Measurements from ENCODE around the gene TNFRSF12A.

Gene TNFRSF12A

DNA sequence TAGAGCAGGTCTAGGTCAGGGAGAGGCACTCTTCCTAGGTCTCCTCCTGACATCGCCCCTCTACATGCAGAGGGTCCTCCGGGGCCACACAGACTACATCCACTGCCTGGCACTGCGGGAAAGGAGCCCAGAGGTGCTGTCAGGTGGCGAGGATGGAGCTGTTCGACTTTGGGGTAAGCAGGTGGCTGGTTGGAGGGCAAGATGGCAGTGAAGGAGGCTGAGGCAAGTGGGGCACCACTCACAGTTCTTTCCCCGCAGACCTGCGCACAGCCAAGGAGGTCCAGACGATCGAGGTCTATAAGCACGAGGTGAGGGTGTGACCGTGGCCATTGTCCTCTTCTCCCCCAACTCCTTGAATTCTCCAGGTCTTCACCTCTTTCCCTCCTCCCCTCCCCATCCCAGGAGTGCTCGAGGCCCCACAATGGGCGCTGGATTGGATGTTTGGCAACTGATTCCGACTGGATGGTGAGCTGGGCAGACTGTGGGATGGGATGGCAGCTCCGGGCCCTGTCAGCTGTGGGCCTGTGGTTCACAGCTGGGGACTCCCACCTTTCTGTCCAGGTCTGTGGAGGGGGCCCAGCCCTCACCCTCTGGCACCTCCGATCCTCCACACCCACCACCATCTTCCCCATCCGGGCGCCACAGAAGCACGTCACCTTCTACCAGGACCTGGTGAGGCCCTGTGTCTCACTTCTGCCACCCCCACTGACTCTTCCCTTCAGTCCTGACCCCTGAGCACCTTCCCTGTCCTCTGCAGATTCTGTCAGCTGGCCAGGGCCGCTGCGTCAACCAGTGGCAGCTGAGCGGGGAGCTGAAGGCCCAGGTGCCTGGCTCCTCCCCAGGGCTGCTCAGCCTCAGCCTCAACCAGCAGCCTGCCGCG is 6.7 kb downstream of the TNFRSF12A start:
- DNase-seq (ENCODE audit: low read depth): no peak

DNA sequence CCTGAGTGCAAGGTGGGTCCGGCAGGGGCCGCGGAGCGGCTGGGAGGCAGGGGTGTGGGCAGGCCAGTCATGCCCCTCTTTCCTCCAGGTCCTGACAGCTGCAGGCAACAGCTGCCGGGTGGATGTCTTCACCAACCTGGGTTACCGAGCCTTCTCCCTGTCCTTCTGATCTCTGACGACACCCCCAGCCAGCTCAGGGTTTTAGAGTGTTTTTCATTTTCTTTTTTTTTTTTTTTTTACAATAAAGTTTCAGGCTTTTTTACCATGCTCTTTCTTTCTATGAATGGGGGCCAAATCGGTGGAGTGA is 7.3 kb downstream of the TNFRSF12A start:
- DNase-seq (ENCODE audit: low read depth): no peak

- DNase-seq (ENCODE audit: low read depth): peak; percentile 73
Measured at GRCh38 chr16:3027983-3028715, 8.0 kb downstream of the TNFRSF12A start.

DNA sequence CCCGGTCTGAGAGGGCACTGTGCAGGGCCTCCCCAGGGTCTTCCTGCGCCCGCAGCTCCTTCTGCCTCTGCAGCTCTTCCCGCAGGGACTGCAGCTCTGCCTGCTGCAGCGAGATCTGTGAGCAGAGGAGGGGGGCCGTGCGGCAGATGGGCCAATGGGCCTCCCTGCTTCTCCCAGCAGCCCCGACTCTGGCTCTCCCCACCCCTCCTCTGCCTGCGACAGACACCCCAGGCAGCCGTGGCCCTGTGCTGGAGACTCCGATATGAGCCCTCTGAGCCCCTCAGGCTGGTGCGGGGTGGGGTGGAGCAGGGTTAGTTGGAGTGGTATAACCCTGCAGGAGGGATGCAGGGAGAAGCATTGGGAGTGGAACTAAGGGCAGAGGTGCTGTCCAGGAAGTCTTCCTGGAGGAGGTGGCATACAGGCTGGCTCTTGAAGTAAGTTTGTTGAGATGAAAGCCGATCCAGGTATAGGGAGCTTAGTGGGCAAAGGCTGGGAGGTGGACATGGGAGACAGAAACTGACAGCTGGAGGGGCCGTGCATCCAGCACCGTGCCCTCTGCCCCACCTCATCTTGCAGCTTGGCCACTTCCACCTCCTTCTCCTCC is 8.7 kb downstream of the TNFRSF12A start:
- DNase-seq (ENCODE audit: low read depth): no peak

- DNase-seq (ENCODE audit: low read depth): peak; percentile 56
Measured at GRCh38 chr16:3029491-3030221, 9.5 kb downstream of the TNFRSF12A start.

- DNase-seq (ENCODE audit: low read depth): no peak
Measured at GRCh38 chr16:3030222-3031212, 10.3 kb downstream of the TNFRSF12A start.

DNA sequence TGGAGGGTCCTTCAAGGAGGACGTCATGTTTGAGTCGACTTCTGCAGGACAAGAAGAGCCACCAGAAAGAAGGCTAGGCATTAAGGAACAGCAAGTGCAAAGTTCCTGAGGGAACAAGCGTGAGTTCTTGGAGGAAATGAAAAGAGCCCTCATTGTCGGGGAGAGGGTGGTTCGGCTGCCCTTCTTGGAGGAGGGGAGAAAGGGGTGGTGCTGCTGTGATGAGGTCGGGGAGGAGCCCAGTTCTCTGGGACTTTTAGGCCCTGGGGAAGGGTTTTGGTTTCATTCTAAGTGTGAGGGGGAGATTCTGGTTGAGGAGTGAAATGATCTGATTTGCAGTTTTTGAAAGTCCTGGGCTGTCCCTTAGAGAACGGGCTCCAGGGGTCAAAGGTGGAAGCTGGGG is 12.5 kb downstream of the TNFRSF12A start:
- DNase-seq (ENCODE audit: low read depth): no peak

DNA sequence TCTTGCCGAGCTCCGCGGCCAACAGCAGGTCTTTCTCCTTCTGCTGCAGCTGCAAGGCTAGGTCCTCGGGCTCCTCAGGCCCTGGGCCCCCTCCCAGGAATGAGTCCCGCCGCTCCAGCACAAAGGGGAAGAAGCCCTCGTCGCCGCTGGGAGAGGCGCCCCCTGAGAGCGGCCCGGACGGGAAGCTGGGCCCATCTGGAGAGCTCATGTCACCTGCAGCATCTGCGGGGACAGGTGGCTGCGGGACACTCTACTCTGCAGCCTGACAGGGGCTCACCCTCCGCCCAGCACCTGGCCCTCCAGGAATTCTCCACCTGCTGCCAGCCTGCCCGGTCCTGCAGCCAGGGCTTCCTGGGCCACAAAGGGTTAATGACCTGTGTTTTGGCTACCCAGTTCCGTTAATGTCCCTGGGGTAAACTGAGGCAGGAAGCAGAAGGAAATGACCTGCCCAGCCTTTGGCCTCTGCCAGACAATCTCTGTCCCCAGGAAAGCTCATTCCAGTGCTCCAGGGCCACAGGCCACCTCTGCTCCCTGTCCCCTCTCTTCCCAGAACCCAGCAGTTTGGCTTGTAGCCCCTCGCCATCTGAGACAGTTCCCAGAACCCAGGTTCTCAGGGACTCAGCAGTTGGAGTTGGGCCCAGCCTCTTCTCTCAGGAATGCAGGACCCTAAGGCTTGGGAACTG is 15.3 kb downstream of the TNFRSF12A start:
- DNase-seq (ENCODE audit: low read depth): no peak

- DNase-seq (ENCODE audit: low read depth): no peak
Measured at GRCh38 chr16:3035972-3036725, 16.0 kb downstream of the TNFRSF12A start.

DNA sequence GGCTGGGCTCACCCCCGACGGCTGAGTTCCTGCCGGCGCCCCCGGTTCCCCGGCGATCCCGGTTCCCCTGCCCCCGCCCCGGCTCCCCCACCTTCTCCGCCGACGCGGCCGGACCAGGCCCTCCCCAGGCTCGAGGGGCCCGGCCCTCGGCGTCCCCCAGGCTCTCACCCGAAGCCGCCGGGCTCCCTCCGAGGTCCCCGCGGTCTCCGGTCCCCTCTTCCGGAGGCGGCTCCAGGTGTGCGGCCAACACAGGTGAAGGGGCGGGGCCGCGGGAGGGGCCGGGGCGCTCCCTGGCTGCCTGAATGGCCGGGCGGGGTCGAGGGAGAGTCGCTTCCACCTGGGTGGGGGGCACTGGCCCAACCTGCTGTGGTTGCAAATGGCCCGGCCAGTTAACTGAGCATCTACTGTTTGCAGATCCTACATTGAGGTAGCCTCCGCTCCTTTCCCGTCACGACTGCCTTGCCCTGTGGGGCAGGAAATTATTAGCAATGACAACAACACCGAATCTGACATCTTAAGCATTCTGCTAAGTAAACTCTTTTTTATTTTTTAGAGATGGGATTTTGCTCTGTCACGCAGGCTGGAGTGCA is 16.7 kb downstream of the TNFRSF12A start, which contains the start of gene BICDL2:
BICDL2 (minus strand) TSS at position 219 of the 590 bp plus-strand sequence. CDS start 1,448 bp downstream, outside the sequence.
- no peak for DNase-seq (ENCODE audit: low read depth)

DNA sequence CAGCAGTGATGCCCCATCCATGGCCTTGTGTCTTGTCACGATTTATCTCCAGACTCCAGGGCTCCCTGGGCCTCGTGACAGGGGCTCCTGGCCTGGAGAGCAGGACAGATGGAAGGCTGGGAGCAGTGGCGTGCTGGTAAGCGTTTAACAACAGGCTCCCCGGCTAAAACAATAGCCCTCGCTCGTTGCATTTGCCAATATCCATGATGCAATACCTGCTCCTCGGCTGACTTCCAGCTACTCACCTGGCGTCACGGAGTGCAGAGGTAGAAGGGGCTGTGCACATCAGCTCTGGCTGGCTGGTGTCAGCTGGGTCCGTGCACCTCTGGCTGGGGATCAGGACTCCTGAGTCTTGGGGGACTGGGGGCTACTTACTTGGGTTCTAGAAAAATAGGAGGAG is 18.1 kb downstream of the TNFRSF12A start:
- DNase-seq (ENCODE audit: low read depth): no peak

DNA sequence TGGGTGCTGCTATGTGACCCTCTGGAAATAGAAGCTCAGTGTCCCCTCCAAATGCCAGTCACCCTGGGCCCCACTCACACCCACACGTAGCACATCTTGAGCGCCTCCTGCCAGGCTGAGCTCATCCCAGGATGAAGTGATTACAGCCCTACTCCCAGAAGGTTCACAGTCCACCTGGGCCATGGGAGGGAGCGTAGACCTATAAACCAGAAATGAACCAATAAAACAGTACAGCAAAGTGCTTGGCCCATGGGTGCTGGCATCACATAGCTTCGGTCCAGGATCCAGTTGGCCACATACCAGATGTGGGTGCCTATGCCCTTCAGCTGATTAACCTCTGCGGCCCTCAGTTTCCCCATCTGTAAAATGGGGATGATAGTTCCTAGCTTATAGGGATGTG is 18.7 kb downstream of the TNFRSF12A start:
- no peak for DNase-seq (ENCODE audit: low read depth)

- no peak for DNase-seq (ENCODE audit: low read depth)
Measured at GRCh38 chr16:3042376-3042775, 22.2 kb downstream of the TNFRSF12A start.

GRCh38 chr16:3044708-3045107 is 24.5 kb downstream of the TNFRSF12A start:
- no peak for DNase-seq (ENCODE audit: low read depth)

DNA sequence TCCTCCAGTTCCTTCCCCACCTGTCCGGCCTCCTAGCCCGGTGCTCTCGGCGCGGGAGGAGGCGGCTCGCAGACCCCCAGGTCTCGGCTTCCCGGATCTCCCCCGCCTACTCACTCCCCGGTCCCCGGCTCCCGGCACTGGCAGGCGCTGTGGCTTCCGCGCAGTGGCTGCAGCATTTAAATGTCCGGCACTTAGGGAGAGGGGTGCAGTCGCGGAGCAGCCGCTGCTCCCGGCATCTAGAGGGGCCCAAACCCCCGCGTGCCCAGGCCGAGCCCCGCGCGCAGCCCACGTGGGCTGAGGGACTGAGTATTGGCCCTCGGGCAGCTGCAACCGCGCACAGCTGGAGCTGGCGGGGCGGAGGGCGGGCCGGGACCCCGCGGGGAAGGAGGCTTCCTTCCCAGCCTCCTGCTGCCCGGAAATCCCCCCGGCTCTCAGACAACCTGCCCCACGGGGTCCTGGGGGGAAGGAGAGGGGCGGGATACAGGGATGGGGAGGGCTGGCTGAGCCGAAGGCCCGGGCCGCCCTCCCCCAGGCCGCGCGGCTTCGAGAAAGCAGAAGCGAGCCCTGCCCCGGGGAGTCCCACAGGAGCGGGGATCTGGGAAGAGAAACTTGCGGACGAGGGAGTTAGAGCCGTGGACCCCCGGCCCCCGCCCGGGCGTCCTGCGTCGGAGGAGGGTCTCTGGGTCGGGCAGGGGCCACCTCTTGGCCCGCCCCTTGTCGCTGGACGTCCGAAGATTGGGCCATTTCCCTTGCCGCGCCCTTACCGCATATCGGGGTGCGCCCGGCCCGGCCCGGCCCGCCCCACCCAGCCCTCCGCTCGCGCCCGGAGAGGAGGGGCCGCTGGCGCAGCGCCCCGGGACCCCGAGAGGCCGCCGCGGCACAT is 25.8 kb downstream of the TNFRSF12A start, which contains the start of gene MMP25:
MMP25 (plus strand) TSS at position 804 of the 883 bp plus-strand sequence. CDS start 357 bp downstream, outside the sequence.
- no peak for DNase-seq (ENCODE audit: low read depth)

GRCh38 chr16:3046641-3047386 is 26.6 kb downstream of the TNFRSF12A start:
- no peak for DNase-seq (ENCODE audit: low read depth)

DNA sequence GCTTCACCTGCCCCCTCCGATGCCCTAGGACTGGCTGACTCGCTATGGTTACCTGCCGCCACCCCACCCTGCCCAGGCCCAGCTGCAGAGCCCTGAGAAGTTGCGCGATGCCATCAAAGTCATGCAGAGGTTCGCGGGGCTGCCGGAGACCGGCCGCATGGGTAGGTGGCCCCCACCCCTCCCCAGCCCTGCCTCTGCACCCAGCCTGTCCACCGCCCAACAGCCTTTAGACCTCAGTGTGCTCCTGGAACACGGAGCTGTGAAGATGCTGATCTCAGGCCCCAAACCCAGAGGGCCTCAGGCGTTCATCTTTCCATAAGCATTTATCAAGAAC is 27.2 kb downstream of the TNFRSF12A start:
- DNase-seq (ENCODE audit: low read depth): no peak

Measured in EH (cell line).